HepG2 (cell line): ENCODE measurements around the gene DEFB125. TPM values are rescaled to one million over a fixed set of nuclear protein-coding genes. Genes with fewer than 3 reads are reported as not detected.

ENCODE experiments used
- ATF7 ChIP-seq, 2 experiments: fragments of 450-650 bp in 1 of 2; sonication (generic) in 1 of 2; formaldehyde crosslinking in 1 of 2; IDR thresholded peaks; 2 replicates each; pipeline versions ENCODE4 v1.4.0 to v1.6.1; 2016 to 2020; ENCODE audit warnings: antibody characterized with exemption in 1 of 2, mild to moderate bottlenecking in 1 of 2, missing genetic modification reagents in 1 of 2
- FOXA3 ChIP-seq: IDR thresholded peaks from 2 replicates; pipeline ENCODE4 v1.6.1; 2016; ENCODE audit warnings: missing genetic modification reagents, missing compliant biosample characterization
- GATAD2A ChIP-seq: IDR thresholded peaks from 2 replicates; pipeline ENCODE4 v1.6.1; 2016
- HOXA7 ChIP-seq: sonication (generic); formaldehyde crosslinking; IDR thresholded peaks from 2 replicates; pipeline ENCODE4 v1.8.1; 2022; ENCODE audit warnings: mild to moderate bottlenecking, missing genetic modification reagents, moderate library complexity
- KLF12 ChIP-seq: sonication (generic); formaldehyde crosslinking; IDR thresholded peaks from 2 replicates; pipeline ENCODE4 v1.4.0; 2020; ENCODE audit warnings: missing genetic modification reagents, borderline replicate concordance
- NONO ChIP-seq, 2 experiments: fragments of 450-650 bp in 1 of 2; sonication (generic) in 1 of 2; formaldehyde crosslinking in 1 of 2; IDR thresholded peaks in 1 of 2; conservative IDR thresholded peaks in 1 of 2; 2 replicates each; pipeline versions ENCODE4 v1.6.1 to v1.8.0; 2017 to 2022; ENCODE audit warnings: mild to moderate bottlenecking in 1 of 2, missing genetic modification reagents in 1 of 2, moderate library complexity in 1 of 2
- NR2F2 ChIP-seq: IDR thresholded peaks from 2 replicates; pipeline ENCODE4 v1.6.1; 2012; ENCODE audit warnings: low read depth, inconsistent platforms, borderline replicate concordance
- POGZ ChIP-seq: sonication (generic); formaldehyde crosslinking; IDR thresholded peaks from 2 replicates; pipeline ENCODE4 v1.4.0; 2020; ENCODE audit warnings: mild to moderate bottlenecking, missing genetic modification reagents
- SMAD1 ChIP-seq: sonication (generic); formaldehyde crosslinking; IDR thresholded peaks from 2 replicates; pipeline ENCODE4 v1.4.0; 2020; ENCODE audit warnings: missing genetic modification reagents, low read depth, mild to moderate bottlenecking, borderline replicate concordance
- TCF12 ChIP-seq, 2 experiments: fragments of 450-650 bp in 1 of 2; sonication (generic) in 1 of 2; formaldehyde crosslinking in 1 of 2; IDR thresholded peaks; 2 replicates each; pipeline versions ENCODE4 v1.6.1 to v1.8.0; 2017 to 2022; ENCODE audit warnings: antibody characterized with exemption in 1 of 2, mild to moderate bottlenecking in 1 of 2, missing genetic modification reagents in 1 of 2, moderate library complexity in 1 of 2
- WIZ ChIP-seq: sonication (generic); formaldehyde crosslinking; IDR thresholded peaks from 2 replicates; pipeline ENCODE4 v1.5.1; 2020; ENCODE audit warnings: mild to moderate bottlenecking, missing genetic modification reagents
- ZNF253 ChIP-seq: sonication (generic); formaldehyde crosslinking; IDR thresholded peaks from 2 replicates; pipeline ENCODE4 v1.8.0; 2022; ENCODE audit warnings: mild to moderate bottlenecking, missing genetic modification reagents, borderline replicate concordance
- ZNF383 ChIP-seq: sonication (generic); formaldehyde crosslinking; IDR thresholded peaks from 2 replicates; pipeline ENCODE4 v1.4.0; 2020; ENCODE audit warnings: missing genetic modification reagents, mild to moderate bottlenecking, borderline replicate concordance
- ZNF761 ChIP-seq: sonication (generic); formaldehyde crosslinking; conservative IDR thresholded peaks from 2 replicates; pipeline ENCODE4 v1.4.0; 2020; ENCODE audit warnings: mild to moderate bottlenecking, missing genetic modification reagents
- polyA plus RNA-seq, 8 experiments: library from polyadenylated mRNA; depleted of rRNA in 3 of 8; stranded (reverse) in 7 of 8; unstranded in 1 of 8; fragments of >200 nt; fragmentation: Illumina TruSeq in 4 of 8; extraction: Trizol in 4 of 8; gene quantifications; 2 replicates each; pipeline versions ENCODE4 v1.2.1 to v1.2.3, GENCODE V29; 2011 to 2016; ENCODE audit warnings: low read depth in 4 of 8, missing spikeins in 1 of 8, mixed read lengths in 1 of 8; ENCODE audit not compliant: insufficient read depth in 1 of 8
- total RNA-seq, 5 experiments: library from RNA; depleted of rRNA; stranded (reverse); fragments of >200 nt; fragmentation: Illumina TruSeq; extraction: Trizol; gene quantifications; 2 replicates each; pipeline ENCODE4 v1.2.3, GENCODE V29; 2016; ENCODE audit warnings: low read depth in 1 of 5
- TF ChIP-seq, protein P1 (sequence below): sonication (generic); formaldehyde crosslinking; IDR thresholded peaks from 2 replicates; pipeline ENCODE4 v1.5.0; 2020; ENCODE audit warnings: mild to moderate bottlenecking, missing genetic modification reagents, moderate library complexity
- TF ChIP-seq, protein P2 (sequence below): sonication (generic); formaldehyde crosslinking; IDR thresholded peaks from 2 replicates; pipeline ENCODE4 v1.4.0; 2020; ENCODE audit warnings: missing genetic modification reagents, borderline replicate concordance
- TF ChIP-seq, protein P3 (sequence below): sonication (generic); formaldehyde crosslinking; IDR thresholded peaks from 2 replicates; pipeline ENCODE4 v1.5.1; 2020; ENCODE audit warnings: missing genetic modification reagents, mild to moderate bottlenecking, borderline replicate concordance

Gene DEFB125
- total and polyA plus RNA-seq, 2 of the 13 experiments (the other 11 are each of a cell fraction or from before 2014, with no cell fraction given): not detected

DNA sequence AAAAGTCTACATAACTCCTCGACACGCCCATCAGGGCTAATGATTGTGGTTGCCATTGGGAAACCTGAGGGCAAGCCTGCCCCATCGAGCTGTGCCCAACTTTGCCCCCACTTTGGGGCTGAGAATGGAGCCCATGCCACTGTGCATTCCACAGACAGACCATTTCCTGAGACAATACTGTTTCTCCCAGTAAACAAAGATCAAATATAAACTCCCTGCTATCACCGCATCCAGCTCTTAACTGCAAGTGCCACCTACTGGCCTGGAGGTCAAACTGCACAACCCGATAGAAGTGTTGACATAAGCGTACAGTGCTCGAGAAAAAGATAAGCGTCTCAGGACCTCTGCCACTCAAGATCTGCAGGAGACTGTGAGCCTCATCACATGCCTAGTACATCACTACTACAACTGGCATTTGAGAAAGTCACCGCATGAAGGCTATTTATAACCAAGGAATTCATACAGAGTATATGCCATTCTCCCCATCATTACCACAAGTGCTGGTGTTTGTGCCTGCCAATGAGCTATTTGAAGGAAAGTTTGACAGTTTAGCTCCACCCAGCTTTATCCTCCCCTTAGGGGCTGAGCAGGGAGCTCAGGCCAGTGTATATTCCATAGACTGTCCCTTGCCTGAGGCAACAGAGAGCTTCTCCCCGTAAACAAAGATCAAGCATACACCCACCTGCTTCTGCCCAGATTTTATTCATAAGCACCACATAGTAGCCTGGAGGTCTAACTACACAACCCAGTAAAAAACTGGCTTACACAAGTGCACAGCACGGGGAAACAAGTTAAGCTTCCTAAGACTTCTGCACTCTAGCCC is 50.4 kb downstream of the DEFB125 start (continued):
- TF ChIP-seq SMAD1: peak; percentile 55; the same call in 1 of the 2 replicates
- 0 out of 2 replicates have a peak, but pooled peaks have one; percentile 49 for TF ChIP-seq ZNF761 (CRISPR knock-in tag)
- 0 out of 2 replicates have a peak, but pooled peaks have one; percentile 38 for TF ChIP-seq HOXA7 (CRISPR knock-in tag)
- no peak for TF ChIP-seq NR2F2
- TF ChIP-seq GATAD2A: peak; percentile 50; the same call in 1 of the 2 replicates
- TF ChIP-seq, protein P1, sequence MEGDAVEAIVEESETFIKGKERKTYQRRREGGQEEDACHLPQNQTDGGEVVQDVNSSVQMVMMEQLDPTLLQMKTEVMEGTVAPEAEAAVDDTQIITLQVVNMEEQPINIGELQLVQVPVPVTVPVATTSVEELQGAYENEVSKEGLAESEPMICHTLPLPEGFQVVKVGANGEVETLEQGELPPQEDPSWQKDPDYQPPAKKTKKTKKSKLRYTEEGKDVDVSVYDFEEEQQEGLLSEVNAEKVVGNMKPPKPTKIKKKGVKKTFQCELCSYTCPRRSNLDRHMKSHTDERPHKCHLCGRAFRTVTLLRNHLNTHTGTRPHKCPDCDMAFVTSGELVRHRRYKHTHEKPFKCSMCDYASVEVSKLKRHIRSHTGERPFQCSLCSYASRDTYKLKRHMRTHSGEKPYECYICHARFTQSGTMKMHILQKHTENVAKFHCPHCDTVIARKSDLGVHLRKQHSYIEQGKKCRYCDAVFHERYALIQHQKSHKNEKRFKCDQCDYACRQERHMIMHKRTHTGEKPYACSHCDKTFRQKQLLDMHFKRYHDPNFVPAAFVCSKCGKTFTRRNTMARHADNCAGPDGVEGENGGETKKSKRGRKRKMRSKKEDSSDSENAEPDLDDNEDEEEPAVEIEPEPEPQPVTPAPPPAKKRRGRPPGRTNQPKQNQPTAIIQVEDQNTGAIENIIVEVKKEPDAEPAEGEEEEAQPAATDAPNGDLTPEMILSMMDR (CRISPR knock-in tag): peak; percentile 84
- TF ChIP-seq NONO (IDR thresholded peaks at IDR 0.05): no peak
- TF ChIP-seq NONO (CRISPR knock-in tag; conservative IDR thresholded peaks at IDR 0.05): peak; percentile 58; the same call in 1 of the 2 replicates
- TF ChIP-seq FOXA3 (CRISPR knock-in tag): peak; percentile 81
- TF ChIP-seq WIZ (CRISPR knock-in tag): peak; percentile 91; the same call in 1 of the 2 replicates
- peak; percentile 96 for TF ChIP-seq POGZ (CRISPR knock-in tag)
- no peak for TF ChIP-seq ATF7 (IDR thresholded peaks at IDR 0.05)
- peak; percentile 47; the same call in 1 of the 2 replicates for TF ChIP-seq ATF7 (CRISPR knock-in tag; IDR thresholded peaks at IDR 0.05)
- 0 out of 2 replicates have a peak, but pooled peaks have one; percentile 64 for TF ChIP-seq KLF12 (CRISPR knock-in tag)
- peak; percentile 53; the same call in 1 of the 2 replicates for TF ChIP-seq ZNF253
- TF ChIP-seq, protein P2, sequence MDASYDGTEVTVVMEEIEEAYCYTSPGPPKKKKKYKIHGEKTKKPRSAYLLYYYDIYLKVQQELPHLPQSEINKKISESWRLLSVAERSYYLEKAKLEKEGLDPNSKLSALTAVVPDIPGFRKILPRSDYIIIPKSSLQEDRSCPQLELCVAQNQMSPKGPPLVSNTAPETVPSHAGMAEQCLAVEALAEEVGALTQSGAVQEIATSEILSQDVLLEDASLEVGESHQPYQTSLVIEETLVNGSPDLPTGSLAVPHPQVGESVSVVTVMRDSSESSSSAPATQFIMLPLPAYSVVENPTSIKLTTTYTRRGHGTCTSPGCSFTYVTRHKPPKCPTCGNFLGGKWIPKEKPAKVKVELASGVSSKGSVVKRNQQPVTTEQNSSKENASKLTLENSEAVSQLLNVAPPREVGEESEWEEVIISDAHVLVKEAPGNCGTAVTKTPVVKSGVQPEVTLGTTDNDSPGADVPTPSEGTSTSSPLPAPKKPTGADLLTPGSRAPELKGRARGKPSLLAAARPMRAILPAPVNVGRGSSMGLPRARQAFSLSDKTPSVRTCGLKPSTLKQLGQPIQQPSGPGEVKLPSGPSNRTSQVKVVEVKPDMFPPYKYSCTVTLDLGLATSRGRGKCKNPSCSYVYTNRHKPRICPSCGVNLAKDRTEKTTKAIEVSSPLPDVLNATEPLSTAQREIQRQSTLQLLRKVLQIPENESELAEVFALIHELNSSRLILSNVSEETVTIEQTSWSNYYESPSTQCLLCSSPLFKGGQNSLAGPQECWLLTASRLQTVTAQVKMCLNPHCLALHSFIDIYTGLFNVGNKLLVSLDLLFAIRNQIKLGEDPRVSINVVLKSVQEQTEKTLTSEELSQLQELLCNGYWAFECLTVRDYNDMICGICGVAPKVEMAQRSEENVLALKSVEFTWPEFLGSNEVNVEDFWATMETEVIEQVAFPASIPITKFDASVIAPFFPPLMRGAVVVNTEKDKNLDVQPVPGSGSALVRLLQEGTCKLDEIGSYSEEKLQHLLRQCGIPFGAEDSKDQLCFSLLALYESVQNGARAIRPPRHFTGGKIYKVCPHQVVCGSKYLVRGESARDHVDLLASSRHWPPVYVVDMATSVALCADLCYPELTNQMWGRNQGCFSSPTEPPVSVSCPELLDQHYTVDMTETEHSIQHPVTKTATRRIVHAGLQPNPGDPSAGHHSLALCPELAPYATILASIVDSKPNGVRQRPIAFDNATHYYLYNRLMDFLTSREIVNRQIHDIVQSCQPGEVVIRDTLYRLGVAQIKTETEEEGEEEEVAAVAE (CRISPR knock-in tag): no peak
- TF ChIP-seq TCF12 (IDR thresholded peaks at IDR 0.05): no peak
- TF ChIP-seq TCF12 (CRISPR knock-in tag; IDR thresholded peaks at IDR 0.05): no peak
- TF ChIP-seq ZNF383: no peak
- TF ChIP-seq, protein P3, sequence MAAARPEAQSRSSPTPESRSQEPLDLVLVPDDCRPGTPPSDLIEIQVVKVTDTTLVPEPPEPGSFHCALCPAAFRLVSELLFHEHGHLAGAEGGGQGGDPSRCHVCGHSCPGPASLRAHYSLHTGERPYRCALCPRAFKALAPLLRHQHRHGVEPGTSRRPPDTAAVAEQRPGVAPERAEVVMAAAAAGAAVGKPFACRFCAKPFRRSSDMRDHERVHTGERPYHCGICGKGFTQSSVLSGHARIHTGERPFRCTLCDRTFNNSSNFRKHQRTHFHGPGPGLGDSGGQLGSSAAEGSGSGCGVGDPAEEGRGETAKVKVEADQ: peak; percentile 91; the same call in 1 of the 2 replicates
